ENCODE results near the gene CDX2. TPM values are rescaled to one million over a fixed set of nuclear protein-coding genes. Genes with fewer than 3 reads are reported as not detected.

Gene CDX2
- total and polyA plus RNA-seq, 2 donors (not counting 1 experiment from before 2014, with no cell fraction given): not detected

- Histone ChIP-seq H3K27ac (ENCODE audit: low read length in 2 of 2) (no peak overlapping the region), H4K20me1 (ENCODE audit: control insufficient read depth, insufficient read depth, low read length, poor library complexity, severe bottlenecking) (no peaks in the 10 kb centered on the region), H3K9me3 (ENCODE audit: control extremely low read depth in 1 of 3, control insufficient read depth in 2 of 3, insufficient read depth in 1 of 3, low read length in 2 of 3) (peaks cover 0 to 19% (median 0%) of the 10 kb centered on the region in 3 donors), H3K36me3 (replicated peaks in 1 of 2; ENCODE audit: control extremely low read depth in 1 of 2, control insufficient read depth in 1 of 2, extremely low read depth in 1 of 2, insufficient read depth in 2 of 2, low read length in 1 of 2) (no peaks in the 10 kb centered on the region), H2AFZ (ENCODE audit: insufficient read depth, low read depth, low read length, poor library complexity, severe bottlenecking) (no peak overlapping the region), H3K27me3 (replicated peaks in 1 of 4; ENCODE audit: control extremely low read depth in 1 of 4, control insufficient read depth in 3 of 4, insufficient read depth in 4 of 4, low read length in 3 of 4) (peaks cover 0 to 81% (median 66%) of the 10 kb centered on the region in 4 experiments), H3K4me2 (replicated peaks; ENCODE audit: low read depth, low read length, poor library complexity, severe bottlenecking) (no peak overlapping the region), H3K4me3 (ENCODE audit: control extremely low read depth in 1 of 5, extremely low read depth in 1 of 5, insufficient read depth in 1 of 5, low read depth in 2 of 5, low read length in 4 of 5) (no peak overlapping the region), H3K9ac (ENCODE audit: low read length) (no peak overlapping the region), H3K79me2 (ENCODE audit: control insufficient read depth, insufficient read depth, low read length) (no peaks in the 10 kb centered on the region), H3K4me1 (ENCODE audit: control insufficient read depth in 2 of 2, insufficient read depth in 2 of 2, low read length in 2 of 2) (peaks cover 36 to 45% of the 10 kb centered on the region in 2 donors)
- H3K4me1 Mint-ChIP-seq: peaks cover 28% of the 10 kb centered on the region
- H3K27me3 Mint-ChIP-seq: peaks cover 75% of the 10 kb centered on the region
- POLR2A ChIA-PET: no interaction called here
- CTCF ChIA-PET: interaction anchor here (1.1 to 2.9 kb wide), 6 partner anchors 19 to 130 kb away, joined by 3 to 8 read pairs (median 3); no protein-coding TSS in a partner anchor
- no peak for DNase-seq
- ATAC-seq (ENCODE audit: low read depth): no peak
- TF ChIP-seq EZH2 (IDR thresholded peaks at IDR 0.05; ENCODE audit: borderline replicate concordance, insufficient read depth, low read depth, low read length, poor library complexity, severe bottlenecking) (no peak), CTCF (IDR thresholded peaks at IDR 0.05) (no peak)
- WGBS (ENCODE audit: insufficient coverage): no CpG with 5 or more reads among the region's 5 CpGs
- no peak overlapping the region for H3K4me3 Mint-ChIP-seq
- no peaks in the 10 kb centered on the region for H3K9me3 Mint-ChIP-seq (ENCODE audit: insufficient read depth)
- no peak overlapping the region for H3K27ac Mint-ChIP-seq
- intact Hi-C loops (cut with micrococcal nuclease): loop anchor here (10.0 kb wide), 1 partner anchor 582 kb away; no protein-coding TSS in a partner anchor
These were observed 12.4 kb downstream of the CDX2 start for GRCh38 chr13:27956576-27957300.

Measured in B cell (primary cell).